ENCODE data around the gene RHBDL1. TPM values are rescaled to one million over a fixed set of nuclear protein-coding genes. Genes with fewer than 3 reads are reported as not detected.
A peak's percentile ranks its signal among the peaks of the same experiment; 100 is the strongest.

The RHBDL1 gene
- total RNA-seq, 2 experiments from 2014 or later: 1.4 to 1.9 TPM

GRCh38 chr16:649631-650030, 25.8 kb upstream of the RHBDL1 start:
- no peaks in the 10 kb centered on the region for H3K9me3 Mint-ChIP-seq (ENCODE audit: insufficient read depth)
- CTCF ChIA-PET: interaction anchor here (1.0 to 2.6 kb wide), 3 partner anchors 13 to 18 kb away, joined by 3 to 16 read pairs (median 4); partner anchors contain the start of genes METTL26 and RHOT2
- peak; percentile 44 for DNase-seq
- POLR2A ChIA-PET: interaction anchor here (0.6 to 1.1 kb wide), 3 partner anchors 10 to 19 kb away, joined by 3 read pairs; partner anchors contain the start of gene RHOT2
- peaks cover 4% of the 10 kb centered on the region for H3K36me3 Mint-ChIP-seq (ENCODE audit: low read depth)
- peak overlapping the region; percentile 67 for H3K27ac Mint-ChIP-seq
- peaks cover 15% of the 10 kb centered on the region for H3K4me1 Mint-ChIP-seq (ENCODE audit: low read depth)
- peak overlapping the region; percentile 74 for H3K4me3 Mint-ChIP-seq
- H3K27me3 Mint-ChIP-seq (ENCODE audit: low read depth): no peaks in the 10 kb centered on the region
- peak; percentile 50 for ATAC-seq

GRCh38 chr16:651844-652243, 23.6 kb upstream of the RHBDL1 start:
- no peaks in the 10 kb centered on the region for H3K9me3 Mint-ChIP-seq (ENCODE audit: insufficient read depth)
- CTCF ChIA-PET: interaction anchor here (1.2 to 1.5 kb wide), 2 partner anchors 9 to 16 kb away, joined by 4 read pairs; partner anchors contain the start of gene RHOT2
- ATAC-seq: no peak
- no peaks in the 10 kb centered on the region for H3K27me3 Mint-ChIP-seq (ENCODE audit: low read depth)
- POLR2A ChIA-PET: interaction anchor here (0.7 kb wide), 1 partner anchor 8 kb away, joined by 3 read pairs; no protein-coding TSS in a partner anchor
- H3K4me1 Mint-ChIP-seq (ENCODE audit: low read depth): peaks cover 15% of the 10 kb centered on the region
- H3K36me3 Mint-ChIP-seq (ENCODE audit: low read depth): peaks cover 2% of the 10 kb centered on the region
- no peak overlapping the region for H3K27ac Mint-ChIP-seq
- no peak overlapping the region for H3K4me3 Mint-ChIP-seq
- no peak for DNase-seq

GRCh38 chr16:652454-653305, 22.8 kb upstream of the RHBDL1 start:
- DNase-seq: no peak
- Mint-ChIP-seq H3K4me3 (no peak overlapping the region), H3K36me3 (ENCODE audit: low read depth) (peaks cover 2% of the 10 kb centered on the region), H3K9me3 (ENCODE audit: insufficient read depth) (no peaks in the 10 kb centered on the region), H3K27me3 (ENCODE audit: low read depth) (no peaks in the 10 kb centered on the region), H3K4me1 (ENCODE audit: low read depth) (peaks cover 13% of the 10 kb centered on the region), H3K27ac (no peak overlapping the region)
- ChIA-PET CTCF (no interaction called here), POLR2A (interaction anchor here (0.7 kb wide), 1 partner anchor 7 kb away, joined by 3 read pairs; no protein-coding TSS in a partner anchor)
- no peak for ATAC-seq

GRCh38 chr16:654034-654433, 21.4 kb upstream of the RHBDL1 start:
- DNase-seq: no peak
- Mint-ChIP-seq H3K4me3 (no peak overlapping the region), H3K4me1 (ENCODE audit: low read depth) (peaks cover 6% of the 10 kb centered on the region), H3K9me3 (ENCODE audit: insufficient read depth) (no peaks in the 10 kb centered on the region), H3K27me3 (ENCODE audit: low read depth) (no peaks in the 10 kb centered on the region), H3K27ac (no peak overlapping the region), H3K36me3 (ENCODE audit: low read depth) (peaks cover 2% of the 10 kb centered on the region)
- ATAC-seq: no peak
- CTCF ChIA-PET: no interaction called here
- POLR2A ChIA-PET: interaction anchor here (0.6 to 1.6 kb wide), 2 partner anchors 11 to 12 kb away, joined by 3 to 5 read pairs; partner anchors contain the start of gene MCRIP2

GRCh38 chr16:657487-657886, 18.0 kb upstream of the RHBDL1 start:
- CTCF ChIA-PET: no interaction called here
- Mint-ChIP-seq H3K4me3 (no peak overlapping the region), H3K27me3 (ENCODE audit: low read depth) (no peaks in the 10 kb centered on the region), H3K27ac (no peak overlapping the region), H3K4me1 (ENCODE audit: low read depth) (peaks cover 5% of the 10 kb centered on the region), H3K9me3 (ENCODE audit: insufficient read depth) (no peaks in the 10 kb centered on the region), H3K36me3 (ENCODE audit: low read depth) (peaks cover 5% of the 10 kb centered on the region)
- POLR2A ChIA-PET: no interaction called here
- no peak for DNase-seq
- no peak for ATAC-seq

- H3K9me3 Mint-ChIP-seq (ENCODE audit: insufficient read depth): no peaks in the 10 kb centered on the region
- peaks cover 5% of the 10 kb centered on the region for H3K4me1 Mint-ChIP-seq (ENCODE audit: low read depth)
- ATAC-seq (no peak), DNase-seq (no peak)
- no peaks in the 10 kb centered on the region for H3K27me3 Mint-ChIP-seq (ENCODE audit: low read depth)
- ChIA-PET CTCF (no interaction called here), POLR2A (interaction anchor here (1.1 kb wide), 1 partner anchor 9 kb away, joined by 3 read pairs; no protein-coding TSS in a partner anchor)
- no peak overlapping the region for H3K4me3 Mint-ChIP-seq
- H3K36me3 Mint-ChIP-seq (ENCODE audit: low read depth): peaks cover 8% of the 10 kb centered on the region
- no peak overlapping the region for H3K27ac Mint-ChIP-seq
Observed at GRCh38 chr16:658679-659571, 16.5 kb upstream of the RHBDL1 start.

GRCh38 chr16:659618-660017, 15.9 kb upstream of the RHBDL1 start:
- ChIA-PET POLR2A (interaction anchor here (0.5 to 1.3 kb wide), 3 partner anchors 8 to 10 kb away, joined by 3 read pairs; no protein-coding TSS in a partner anchor), CTCF (no interaction called here)
- H3K4me3 Mint-ChIP-seq: no peak overlapping the region
- no peaks in the 10 kb centered on the region for H3K27me3 Mint-ChIP-seq (ENCODE audit: low read depth)
- DNase-seq (no peak), ATAC-seq (no peak)
- H3K27ac Mint-ChIP-seq: no peak overlapping the region
- H3K4me1 Mint-ChIP-seq (ENCODE audit: low read depth): peaks cover 5% of the 10 kb centered on the region
- H3K9me3 Mint-ChIP-seq (ENCODE audit: insufficient read depth): no peaks in the 10 kb centered on the region
- H3K36me3 Mint-ChIP-seq (ENCODE audit: low read depth): peaks cover 8% of the 10 kb centered on the region

- DNase-seq (no peak), ATAC-seq (no peak)
- Mint-ChIP-seq H3K4me1 (ENCODE audit: low read depth) (peaks cover 5% of the 10 kb centered on the region), H3K27me3 (ENCODE audit: low read depth) (no peaks in the 10 kb centered on the region), H3K36me3 (ENCODE audit: low read depth) (peaks cover 8% of the 10 kb centered on the region), H3K9me3 (ENCODE audit: insufficient read depth) (no peaks in the 10 kb centered on the region), H3K4me3 (no peak overlapping the region), H3K27ac (no peak overlapping the region)
- ChIA-PET POLR2A (interaction anchor here (0.5 to 1.3 kb wide), 2 partner anchors 8 to 9 kb away, joined by 3 read pairs; no protein-coding TSS in a partner anchor), CTCF (interaction anchor here (1.1 kb wide), 1 partner anchor 9 kb away, joined by 4 read pairs; no protein-coding TSS in a partner anchor)
Observed at GRCh38 chr16:660132-660458, 15.4 kb upstream of the RHBDL1 start.

GRCh38 chr16:660459-661183, 14.8 kb upstream of the RHBDL1 start:
- POLR2A ChIA-PET: interaction anchor here (1.3 kb wide), 1 partner anchor 9 kb away, joined by 3 read pairs; no protein-coding TSS in a partner anchor
- no peaks in the 10 kb centered on the region for H3K9me3 Mint-ChIP-seq (ENCODE audit: insufficient read depth)
- H3K4me3 Mint-ChIP-seq: no peak overlapping the region
- DNase-seq (peak; percentile 67), ATAC-seq (peak; percentile 59)
- no peak overlapping the region for H3K27ac Mint-ChIP-seq
- H3K27me3 Mint-ChIP-seq (ENCODE audit: low read depth): no peaks in the 10 kb centered on the region
- CTCF ChIA-PET: interaction anchor here (1.1 kb wide), 1 partner anchor 10 kb away, joined by 4 read pairs; no protein-coding TSS in a partner anchor
- H3K4me1 Mint-ChIP-seq (ENCODE audit: low read depth): peaks cover 5% of the 10 kb centered on the region
- H3K36me3 Mint-ChIP-seq (ENCODE audit: low read depth): peaks cover 8% of the 10 kb centered on the region

GRCh38 chr16:661184-661821, 14.2 kb upstream of the RHBDL1 start:
- ChIA-PET CTCF (interaction anchor here (1.1 kb wide), 1 partner anchor 10 kb away, joined by 4 read pairs; no protein-coding TSS in a partner anchor), POLR2A (interaction anchor here (0.6 to 1.3 kb wide), 3 partner anchors 10 to 12 kb away, joined by 3 read pairs; partner anchors contain the start of gene WDR90)
- DNase-seq (no peak), ATAC-seq (no peak)
- Mint-ChIP-seq H3K4me1 (ENCODE audit: low read depth) (peaks cover 5% of the 10 kb centered on the region), H3K9me3 (ENCODE audit: insufficient read depth) (no peaks in the 10 kb centered on the region), H3K27ac (no peak overlapping the region), H3K36me3 (ENCODE audit: low read depth) (peaks cover 8% of the 10 kb centered on the region), H3K4me3 (no peak overlapping the region), H3K27me3 (ENCODE audit: low read depth) (no peaks in the 10 kb centered on the region)
